Sigmoid colon (tissue), 4 donors: ENCODE measurements around the gene CACHD1.

ENCODE experiments used
- POLR2A ChIP-seq, 2 donors: fragments of 450-650 bp; IDR thresholded peaks; one replicate each; pipeline ENCODE4 v1.6.1; 2016; ENCODE audit warnings: antibody characterized with exemption in 2 of 2, mild to moderate bottlenecking in 2 of 2, moderate library complexity in 2 of 2
- POLR2AphosphoS5 ChIP-seq, 4 donors: sonication (generic); formaldehyde crosslinking; IDR thresholded peaks; one replicate each; pipeline ENCODE4 v1.6.1; 2017; ENCODE audit warnings: antibody characterized with exemption in 4 of 4
- TF ChIP-seq, protein P1 (sequence below), 4 experiments: fragments of 450-650 bp in 3 of 4; fragments of 200-600 bp in 1 of 4; IDR thresholded peaks; one replicate each; pipeline ENCODE4 v1.5.1; 2016 to 2019; ENCODE audit warnings: antibody characterized with exemption in 4 of 4, mild to moderate bottlenecking in 3 of 4, moderate library complexity in 2 of 4

DNA sequence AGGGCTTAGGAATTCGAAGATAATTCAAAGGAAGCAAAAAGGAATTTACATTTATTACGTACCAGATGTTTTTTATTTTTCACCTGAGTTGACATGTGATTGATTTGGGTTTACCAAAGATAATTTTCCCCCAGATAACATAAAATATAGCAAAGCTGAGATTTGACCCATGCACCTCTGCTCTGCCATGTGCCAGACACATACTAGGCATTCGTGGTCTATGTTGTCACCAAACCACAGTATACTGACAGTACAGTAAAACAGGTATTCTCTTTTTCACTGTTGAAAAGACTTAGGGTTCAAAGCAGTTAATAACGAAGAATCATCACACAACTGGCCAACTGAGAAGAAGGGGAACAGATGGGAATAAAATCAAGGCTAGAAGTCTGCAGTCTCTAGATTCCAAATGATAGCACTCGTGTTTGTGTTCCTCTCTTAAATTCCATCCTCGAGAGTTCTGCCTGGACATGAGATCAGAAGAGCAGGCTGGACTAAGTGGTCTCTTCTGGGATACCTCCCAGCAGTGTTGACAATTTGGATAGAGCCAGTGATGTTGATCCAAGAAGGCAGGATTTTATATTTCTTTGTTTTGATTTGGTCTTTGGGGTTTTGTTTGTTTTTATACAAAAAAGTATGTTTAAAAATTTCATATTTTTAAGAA is 189.7 kb downstream of the CACHD1 start:
- TF ChIP-seq POLR2A (IDR thresholded peaks at IDR 0.05) = no peak
- TF ChIP-seq, protein P1, sequence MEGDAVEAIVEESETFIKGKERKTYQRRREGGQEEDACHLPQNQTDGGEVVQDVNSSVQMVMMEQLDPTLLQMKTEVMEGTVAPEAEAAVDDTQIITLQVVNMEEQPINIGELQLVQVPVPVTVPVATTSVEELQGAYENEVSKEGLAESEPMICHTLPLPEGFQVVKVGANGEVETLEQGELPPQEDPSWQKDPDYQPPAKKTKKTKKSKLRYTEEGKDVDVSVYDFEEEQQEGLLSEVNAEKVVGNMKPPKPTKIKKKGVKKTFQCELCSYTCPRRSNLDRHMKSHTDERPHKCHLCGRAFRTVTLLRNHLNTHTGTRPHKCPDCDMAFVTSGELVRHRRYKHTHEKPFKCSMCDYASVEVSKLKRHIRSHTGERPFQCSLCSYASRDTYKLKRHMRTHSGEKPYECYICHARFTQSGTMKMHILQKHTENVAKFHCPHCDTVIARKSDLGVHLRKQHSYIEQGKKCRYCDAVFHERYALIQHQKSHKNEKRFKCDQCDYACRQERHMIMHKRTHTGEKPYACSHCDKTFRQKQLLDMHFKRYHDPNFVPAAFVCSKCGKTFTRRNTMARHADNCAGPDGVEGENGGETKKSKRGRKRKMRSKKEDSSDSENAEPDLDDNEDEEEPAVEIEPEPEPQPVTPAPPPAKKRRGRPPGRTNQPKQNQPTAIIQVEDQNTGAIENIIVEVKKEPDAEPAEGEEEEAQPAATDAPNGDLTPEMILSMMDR (IDR thresholded peaks at IDR 0.05) = no peak
- TF ChIP-seq POLR2AphosphoS5 (IDR thresholded peaks at IDR 0.05) = no peak
